Activated CD8-positive, alpha-beta T cell treated with anti-CD3 and anti-CD28 coated beads for 36 hours (primary cell): Measurements from ENCODE around the gene RNF217. TPM values are rescaled to one million over a fixed set of nuclear protein-coding genes. Genes with fewer than 3 reads are reported as not detected.

Source experiments
- ATAC-seq: fragments of 200-7000 bp; cut with Tn5 transposase; one replicate; pipeline ENCODE4 v1.10.0; 2021; ENCODE audit warnings: mild to moderate bottlenecking, moderate library complexity
- CTCF ChIA-PET: fragments of 350-600 bp; sonication (Branson Sonifier 250); formaldehyde crosslinking; loops from one replicate; lab custom pipeline; 2021; ENCODE audit warnings: antibody characterized with exemption; lab: Charles Lee
- POLR2A ChIA-PET: fragments of 350-600 bp; sonication (Branson Sonifier 250); formaldehyde crosslinking; loops from one replicate; lab custom pipeline; 2021; ENCODE audit warnings: antibody characterized with exemption; lab: Charles Lee
- DNase-seq: peaks from one replicate; pipeline ENCODE4 v3.0.0-alpha.2; 2020
- H3K27ac Mint-ChIP-seq: one replicate; pipeline ENCODE4 v1.8.0; 2021; ENCODE audit warnings: mild to moderate bottlenecking, mixed read lengths
- H3K27me3 Mint-ChIP-seq: one replicate; pipeline ENCODE4 v1.8.0; 2021; ENCODE audit warnings: mixed read lengths
- H3K36me3 Mint-ChIP-seq: one replicate; pipeline ENCODE4 v1.8.0; 2021; ENCODE audit warnings: low read depth, mixed read lengths
- H3K4me1 Mint-ChIP-seq: one replicate; pipeline ENCODE4 v1.8.0; 2021; ENCODE audit warnings: low read depth, mixed read lengths
- H3K4me3 Mint-ChIP-seq: one replicate; pipeline ENCODE4 v1.8.0; 2021; ENCODE audit warnings: mild to moderate bottlenecking, moderate library complexity, mixed read lengths
- H3K9me3 Mint-ChIP-seq: one replicate; pipeline ENCODE4 v1.8.0; 2021; ENCODE audit warnings: mixed read lengths
- CTCF ChIP-seq: fragments of 200-600 bp; IDR thresholded peaks from one replicate; pipeline ENCODE4 v1.8.0; 2022; ENCODE audit warnings: antibody characterized with exemption, mild to moderate bottlenecking
- intact Hi-C: fragments of 100-400 bp; cut with micrococcal nuclease; formaldehyde crosslinking; loops from one replicate; pipeline ENCODE4 v1.10.0; 2022
- total RNA-seq, 2 experiments: library from RNA; stranded (reverse); gene quantifications; one replicate each; pipeline ENCODE4 v1.2.3, GENCODE V29; 2021

RNF217 gene
- total RNA-seq, 2 experiments from 2014 or later: 0.07 to 0.09 TPM

- Mint-ChIP-seq H3K4me1 (no peaks in the 10 kb centered on the region), H3K27me3 (peaks cover 8% of the 10 kb centered on the region), H3K36me3 (no peaks in the 10 kb centered on the region), H3K27ac (no peak overlapping the region), H3K9me3 (no peaks in the 10 kb centered on the region), H3K4me3 (no peak overlapping the region)
- CTCF ChIA-PET: no interaction called here
- TF ChIP-seq CTCF: no peak
- DNase-seq (no peak), ATAC-seq (no peak)
- POLR2A ChIA-PET: no interaction called here
- intact Hi-C loops: no loop called here
Observed at GRCh38 chr6:124974771-124975377, 12.6 kb downstream of the RNF217 start.

GRCh38 chr6:124977067-124977908 lies 15.1 kb downstream of the RNF217 start:
- ATAC-seq: no peak
- no peaks in the 10 kb centered on the region for H3K36me3 Mint-ChIP-seq
- no peak overlapping the region for H3K4me3 Mint-ChIP-seq
- intact Hi-C loops: no loop called here
- no peak for DNase-seq
- H3K27me3 Mint-ChIP-seq: peaks cover 9% of the 10 kb centered on the region
- no peaks in the 10 kb centered on the region for H3K4me1 Mint-ChIP-seq
- H3K9me3 Mint-ChIP-seq: no peaks in the 10 kb centered on the region
- ChIA-PET POLR2A (no interaction called here), CTCF (no interaction called here)
- no peak overlapping the region for H3K27ac Mint-ChIP-seq
- TF ChIP-seq CTCF: no peak

GRCh38 chr6:124978451-124979293 lies 16.4 kb downstream of the RNF217 start:
- Mint-ChIP-seq H3K27ac (no peak overlapping the region), H3K27me3 (peaks cover 7% of the 10 kb centered on the region), H3K4me3 (no peak overlapping the region), H3K9me3 (no peaks in the 10 kb centered on the region), H3K4me1 (no peaks in the 10 kb centered on the region), H3K36me3 (no peaks in the 10 kb centered on the region)
- intact Hi-C loops: no loop called here
- ATAC-seq: no peak
- CTCF ChIA-PET: no interaction called here
- POLR2A ChIA-PET: no interaction called here
- DNase-seq: no peak
- TF ChIP-seq CTCF: no peak

GRCh38 chr6:124979294-124979678 lies 17.0 kb downstream of the RNF217 start:
- no peak for TF ChIP-seq CTCF
- DNase-seq: no peak
- Mint-ChIP-seq H3K9me3 (no peaks in the 10 kb centered on the region), H3K4me1 (no peaks in the 10 kb centered on the region), H3K27me3 (peaks cover 7% of the 10 kb centered on the region), H3K27ac (no peak overlapping the region), H3K36me3 (no peaks in the 10 kb centered on the region), H3K4me3 (no peak overlapping the region)
- CTCF ChIA-PET: no interaction called here
- POLR2A ChIA-PET: no interaction called here
- intact Hi-C loops: no loop called here
- ATAC-seq: no peak
